Activated CD4-positive, alpha-beta T cell treated with anti-CD3 and anti-CD28 coated beads for 36 hours (primary cell): ENCODE data around the gene RAB40B. TPM values are rescaled to one million over a fixed set of nuclear protein-coding genes. Genes with fewer than 3 reads are reported as not detected.

ENCODE experiments used
- ATAC-seq: fragments of 200-7000 bp; cut with Tn5 transposase; one replicate; pipeline ENCODE4 v1.10.0; 2021; ENCODE audit warnings: mild to moderate bottlenecking, moderate library complexity
- CTCF ChIA-PET: fragments of 350-600 bp; sonication (Branson Sonifier 250); formaldehyde crosslinking; loops from one replicate; lab custom pipeline; 2021; ENCODE audit warnings: antibody characterized with exemption; lab: Charles Lee
- POLR2A ChIA-PET: fragments of 350-600 bp; sonication (Branson Sonifier 250); formaldehyde crosslinking; loops from one replicate; lab custom pipeline; 2021; ENCODE audit warnings: antibody characterized with exemption, inconsistent platforms; lab: Charles Lee
- DNase-seq: peaks from one replicate; pipeline ENCODE4 v3.0.0-alpha.2; 2020
- H3K27ac Mint-ChIP-seq: one replicate; pipeline ENCODE4 v1.8.0; 2021; ENCODE audit warnings: mixed read lengths
- H3K27me3 Mint-ChIP-seq: one replicate; pipeline ENCODE4 v1.8.0; 2021; ENCODE audit warnings: mixed read lengths
- H3K36me3 Mint-ChIP-seq: one replicate; pipeline ENCODE4 v1.8.0; 2021; ENCODE audit warnings: low read depth, mixed read lengths
- H3K4me1 Mint-ChIP-seq: one replicate; pipeline ENCODE4 v1.8.0; 2021; ENCODE audit warnings: mixed read lengths
- H3K4me3 Mint-ChIP-seq: one replicate; pipeline ENCODE4 v1.8.0; 2021; ENCODE audit warnings: mild to moderate bottlenecking, moderate library complexity, mixed read lengths
- H3K9me3 Mint-ChIP-seq: one replicate; pipeline ENCODE4 v1.8.0; 2021; ENCODE audit warnings: low read depth, mixed read lengths
- intact Hi-C, 2 experiments: fragments of 100-400 bp; cut with DNase I in 1 of 2; cut with micrococcal nuclease in 1 of 2; formaldehyde crosslinking; loops; one replicate each; pipeline versions ENCODE4 v1.14.2 to v1.15.1; 2022 to 2024; cut with DNase I, micrococcal nuclease
- total RNA-seq, 2 experiments: library from RNA; stranded (reverse); gene quantifications; one replicate each; pipeline ENCODE4 v1.2.3, GENCODE V29; 2021

The RAB40B gene
- total RNA-seq, 2 experiments from 2014 or later = 3.2 to 4.1 TPM

- POLR2A ChIA-PET = interaction anchor here (0.6 kb wide), 1 partner anchor 15 kb away, joined by 5 read pairs; no protein-coding TSS in a partner anchor
- ATAC-seq = no peak
Measured at GRCh38 chr17:82674656-82675475, 23.6 kb downstream of the RAB40B start.

GRCh38 chr17:82670661-82671450 is 27.6 kb downstream of the RAB40B start:
- DNase-seq = no peak
- Mint-ChIP-seq H3K9me3 (no peaks in the 10 kb centered on the region), H3K27me3 (no peaks in the 10 kb centered on the region), H3K36me3 (no peaks in the 10 kb centered on the region), H3K4me3 (no peak overlapping the region), H3K27ac (no peak overlapping the region), H3K4me1 (peaks cover 2% of the 10 kb centered on the region)
- intact Hi-C loops = no loop called here
- ChIA-PET POLR2A (interaction anchor here (0.6 kb wide), 1 partner anchor 144 kb away, joined by 3 read pairs; no protein-coding TSS in a partner anchor), CTCF (no interaction called here)
- ATAC-seq = no peak

More at GRCh38 chr17:82674656-82675475, 23.6 kb downstream of the RAB40B start:
- Mint-ChIP-seq H3K4me3 (no peak overlapping the region), H3K9me3 (no peaks in the 10 kb centered on the region), H3K36me3 (no peaks in the 10 kb centered on the region), H3K4me1 (no peaks in the 10 kb centered on the region), H3K27me3 (no peaks in the 10 kb centered on the region), H3K27ac (no peak overlapping the region)
- DNase-seq = no peak
- CTCF ChIA-PET = no interaction called here
- intact Hi-C loops = no loop called here

- H3K27ac Mint-ChIP-seq = no peak overlapping the region
- H3K27me3 Mint-ChIP-seq = no peaks in the 10 kb centered on the region
- POLR2A ChIA-PET = no interaction called here
- intact Hi-C loops = loop anchor here (1.0 to 10.0 kb wide), 6 partner anchors 51 to 246 kb away; no protein-coding TSS in a partner anchor
- no peaks in the 10 kb centered on the region for H3K36me3 Mint-ChIP-seq
- H3K9me3 Mint-ChIP-seq = no peaks in the 10 kb centered on the region
- DNase-seq (peak; percentile 75), ATAC-seq (peak; percentile 99)
- CTCF ChIA-PET = interaction anchor here (0.6 to 1.9 kb wide), 9 partner anchors 10 to 243 kb away, joined by 3 to 12 read pairs (median 6); no protein-coding TSS in a partner anchor
- H3K4me1 Mint-ChIP-seq = peaks cover 2% of the 10 kb centered on the region
- no peak overlapping the region for H3K4me3 Mint-ChIP-seq
Measured at GRCh38 chr17:82668631-82669099, 29.8 kb downstream of the RAB40B start.

GRCh38 chr17:82668024-82668630 is 30.4 kb downstream of the RAB40B start:
- DNase-seq = no peak
- H3K9me3 Mint-ChIP-seq = no peaks in the 10 kb centered on the region
- CTCF ChIA-PET = interaction anchor here (0.6 to 1.9 kb wide), 10 partner anchors 9 to 246 kb away, joined by 3 to 12 read pairs (median 4); no protein-coding TSS in a partner anchor
- H3K4me1 Mint-ChIP-seq = peaks cover 2% of the 10 kb centered on the region
- ATAC-seq = peak; percentile 31
- no peaks in the 10 kb centered on the region for H3K36me3 Mint-ChIP-seq
- intact Hi-C loops = loop anchor here (1.0 to 10.0 kb wide), 6 partner anchors 51 to 247 kb away; no protein-coding TSS in a partner anchor
- H3K4me3 Mint-ChIP-seq = no peak overlapping the region
- H3K27me3 Mint-ChIP-seq = no peaks in the 10 kb centered on the region
- POLR2A ChIA-PET = no interaction called here
- H3K27ac Mint-ChIP-seq = no peak overlapping the region

GRCh38 chr17:82667668-82668000 is 30.9 kb downstream of the RAB40B start:
- no peak overlapping the region for H3K4me3 Mint-ChIP-seq
- CTCF ChIA-PET = interaction anchor here (0.6 to 1.9 kb wide), 3 partner anchors 9 to 100 kb away, joined by 3 to 12 read pairs (median 3); no protein-coding TSS in a partner anchor
- H3K27ac Mint-ChIP-seq = no peak overlapping the region
- H3K4me1 Mint-ChIP-seq = peaks cover 2% of the 10 kb centered on the region
- no peaks in the 10 kb centered on the region for H3K9me3 Mint-ChIP-seq
- POLR2A ChIA-PET = no interaction called here
- intact Hi-C loops = loop anchor here (5.0 to 10.0 kb wide), 3 partner anchors 50 to 247 kb away; no protein-coding TSS in a partner anchor
- DNase-seq = no peak
- no peak for ATAC-seq
- no peaks in the 10 kb centered on the region for H3K36me3 Mint-ChIP-seq
- no peaks in the 10 kb centered on the region for H3K27me3 Mint-ChIP-seq

GRCh38 chr17:82666931-82667667 is 31.4 kb downstream of the RAB40B start:
- no peak for DNase-seq
- no peaks in the 10 kb centered on the region for H3K27me3 Mint-ChIP-seq
- H3K4me1 Mint-ChIP-seq = peaks cover 2% of the 10 kb centered on the region
- no peak overlapping the region for H3K27ac Mint-ChIP-seq
- CTCF ChIA-PET = interaction anchor here (0.7 kb wide), 1 partner anchor 94 kb away, joined by 3 read pairs; no protein-coding TSS in a partner anchor
- H3K36me3 Mint-ChIP-seq = no peaks in the 10 kb centered on the region
- ATAC-seq = no peak
- POLR2A ChIA-PET = no interaction called here
- no peaks in the 10 kb centered on the region for H3K9me3 Mint-ChIP-seq
- H3K4me3 Mint-ChIP-seq = no peak overlapping the region
- intact Hi-C loops = loop anchor here (5.0 to 10.0 kb wide), 3 partner anchors 50 to 248 kb away; no protein-coding TSS in a partner anchor

- ChIA-PET POLR2A (interaction anchor here (0.7 kb wide), 1 partner anchor 106 kb away, joined by 3 read pairs; no protein-coding TSS in a partner anchor), CTCF (no interaction called here)
- Mint-ChIP-seq H3K4me3 (no peak overlapping the region), H3K27ac (no peak overlapping the region), H3K9me3 (no peaks in the 10 kb centered on the region), H3K27me3 (no peaks in the 10 kb centered on the region), H3K4me1 (peaks cover 2% of the 10 kb centered on the region), H3K36me3 (no peaks in the 10 kb centered on the region)
- ATAC-seq (no peak), DNase-seq (no peak)
- intact Hi-C loops = loop anchor here (5.0 to 10.0 kb wide), 3 partner anchors 49 to 249 kb away; no protein-coding TSS in a partner anchor
Measured at GRCh38 chr17:82665891-82666290, 32.6 kb downstream of the RAB40B start.

- Mint-ChIP-seq H3K9me3 (no peaks in the 10 kb centered on the region), H3K36me3 (no peaks in the 10 kb centered on the region), H3K4me3 (no peak overlapping the region), H3K4me1 (peaks cover 2% of the 10 kb centered on the region), H3K27ac (no peak overlapping the region), H3K27me3 (no peaks in the 10 kb centered on the region)
- ChIA-PET POLR2A (interaction anchor here (0.7 kb wide), 1 partner anchor 107 kb away, joined by 3 read pairs; no protein-coding TSS in a partner anchor), CTCF (no interaction called here)
- intact Hi-C loops = loop anchor here (5.0 to 10.0 kb wide), 3 partner anchors 48 to 250 kb away; no protein-coding TSS in a partner anchor
- DNase-seq (no peak), ATAC-seq (no peak)
Measured at GRCh38 chr17:82665217-82665616, 33.3 kb downstream of the RAB40B start.

- POLR2A ChIA-PET = no interaction called here
- intact Hi-C loops = loop anchor here (5.0 to 10.0 kb wide), 3 partner anchors 47 to 250 kb away; no protein-coding TSS in a partner anchor
- ATAC-seq = no peak
- no peak for DNase-seq
- no peak overlapping the region for H3K4me3 Mint-ChIP-seq
- H3K36me3 Mint-ChIP-seq = no peaks in the 10 kb centered on the region
- H3K27me3 Mint-ChIP-seq = no peaks in the 10 kb centered on the region
- H3K4me1 Mint-ChIP-seq = peaks cover 2% of the 10 kb centered on the region
- H3K27ac Mint-ChIP-seq = no peak overlapping the region
- no peaks in the 10 kb centered on the region for H3K9me3 Mint-ChIP-seq
- CTCF ChIA-PET = interaction anchor here (0.6 kb wide), 1 partner anchor 110 kb away, joined by 3 read pairs; no protein-coding TSS in a partner anchor
Measured at GRCh38 chr17:82664701-82665182, 33.8 kb downstream of the RAB40B start.

- Mint-ChIP-seq H3K9me3 (no peaks in the 10 kb centered on the region), H3K4me3 (no peak overlapping the region), H3K27me3 (no peaks in the 10 kb centered on the region), H3K36me3 (no peaks in the 10 kb centered on the region), H3K4me1 (peaks cover 2% of the 10 kb centered on the region), H3K27ac (no peak overlapping the region)
- ATAC-seq = no peak
- no peak for DNase-seq
- ChIA-PET POLR2A (no interaction called here), CTCF (interaction anchor here (0.6 kb wide), 1 partner anchor 111 kb away, joined by 3 read pairs; no protein-coding TSS in a partner anchor)
- intact Hi-C loops = loop anchor here in 1 of 2 experiments (10.0 kb wide), 1 partner anchor 251 kb away; no protein-coding TSS in a partner anchor
Measured at GRCh38 chr17:82664276-82664575, 34.3 kb downstream of the RAB40B start.
